ENCODE measurements around the gene GSC. TPM values are rescaled to one million over a fixed set of nuclear protein-coding genes. Genes with fewer than 3 reads are reported as not detected.

The GSC gene
- total RNA-seq, 1 donor from 2014 or later, result 1.7 TPM

DNA sequence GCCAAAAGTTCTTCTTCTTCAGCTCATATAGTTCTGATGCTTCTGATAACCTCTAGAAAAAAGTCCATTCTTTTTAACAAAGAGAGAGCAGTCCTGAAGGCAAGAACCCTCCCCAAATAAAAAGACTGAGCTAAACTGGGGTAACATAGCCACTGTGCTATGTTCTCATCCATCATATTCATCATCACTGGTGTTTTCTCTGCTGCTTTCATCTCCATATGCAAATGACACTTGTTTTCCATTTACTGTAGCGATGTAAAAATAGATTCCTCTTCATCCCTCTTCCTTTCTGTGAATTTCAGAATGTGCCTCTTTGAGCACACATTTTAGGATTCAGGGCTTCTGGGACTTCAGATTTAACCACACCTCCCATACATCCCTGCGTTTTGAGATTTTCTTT, 44.9 kb downstream of the GSC start:
- no peaks in the 10 kb centered on the region for H3K27me3 ChIP-seq
- H3K4me1 ChIP-seq, result no peaks in the 10 kb centered on the region
- DNase-seq (ENCODE audit: extremely low spot score in 2 of 2), result no peak
- TF ChIP-seq, protein P1, sequence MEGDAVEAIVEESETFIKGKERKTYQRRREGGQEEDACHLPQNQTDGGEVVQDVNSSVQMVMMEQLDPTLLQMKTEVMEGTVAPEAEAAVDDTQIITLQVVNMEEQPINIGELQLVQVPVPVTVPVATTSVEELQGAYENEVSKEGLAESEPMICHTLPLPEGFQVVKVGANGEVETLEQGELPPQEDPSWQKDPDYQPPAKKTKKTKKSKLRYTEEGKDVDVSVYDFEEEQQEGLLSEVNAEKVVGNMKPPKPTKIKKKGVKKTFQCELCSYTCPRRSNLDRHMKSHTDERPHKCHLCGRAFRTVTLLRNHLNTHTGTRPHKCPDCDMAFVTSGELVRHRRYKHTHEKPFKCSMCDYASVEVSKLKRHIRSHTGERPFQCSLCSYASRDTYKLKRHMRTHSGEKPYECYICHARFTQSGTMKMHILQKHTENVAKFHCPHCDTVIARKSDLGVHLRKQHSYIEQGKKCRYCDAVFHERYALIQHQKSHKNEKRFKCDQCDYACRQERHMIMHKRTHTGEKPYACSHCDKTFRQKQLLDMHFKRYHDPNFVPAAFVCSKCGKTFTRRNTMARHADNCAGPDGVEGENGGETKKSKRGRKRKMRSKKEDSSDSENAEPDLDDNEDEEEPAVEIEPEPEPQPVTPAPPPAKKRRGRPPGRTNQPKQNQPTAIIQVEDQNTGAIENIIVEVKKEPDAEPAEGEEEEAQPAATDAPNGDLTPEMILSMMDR (IDR thresholded peaks at IDR 0.05), result no peak
- TF ChIP-seq POLR2A (IDR thresholded peaks at IDR 0.05), result no peak
- TF ChIP-seq POLR2AphosphoS5 (IDR thresholded peaks at IDR 0.05; ENCODE audit: insufficient read depth in 1 of 2, low read depth in 1 of 2), result no peak
- H3K27ac ChIP-seq, result no peak overlapping the region
- no peak overlapping the region for H3K4me3 ChIP-seq
- H3K9me3 ChIP-seq, result no peaks in the 10 kb centered on the region
- intact Hi-C loops (cut with DNase I), result no loop called here
- no peaks in the 10 kb centered on the region for H3K36me3 ChIP-seq

DNA sequence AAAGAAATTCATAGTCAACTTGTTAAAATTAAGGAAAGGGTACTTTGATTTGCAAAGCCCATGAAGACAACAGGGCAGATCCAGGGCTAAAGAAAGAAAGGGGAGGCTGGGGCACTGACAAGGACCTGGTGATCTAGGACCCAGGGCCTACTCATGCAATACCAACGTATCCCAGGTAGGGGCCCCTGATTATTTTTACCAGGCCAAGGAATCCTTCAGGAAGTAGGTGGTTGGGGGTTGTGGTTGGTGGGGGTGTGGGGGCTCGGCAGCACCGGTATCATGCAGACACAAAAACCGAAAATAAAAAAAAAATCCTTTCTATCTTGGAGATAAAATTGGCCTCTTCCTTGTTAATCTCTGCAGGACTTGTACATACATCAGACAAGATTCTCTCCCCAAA, 47.5 kb downstream of the GSC start:
- TF ChIP-seq POLR2A (IDR thresholded peaks at IDR 0.05) (no peak), POLR2AphosphoS5 (IDR thresholded peaks at IDR 0.05; ENCODE audit: insufficient read depth in 1 of 2, low read depth in 1 of 2) (no peak)
- TF ChIP-seq, protein P1 (IDR thresholded peaks at IDR 0.05), result no peak
- Histone ChIP-seq H3K4me1 (no peaks in the 10 kb centered on the region), H3K27me3 (no peaks in the 10 kb centered on the region), H3K27ac (no peak overlapping the region), H3K36me3 (no peaks in the 10 kb centered on the region), H3K4me3 (no peak overlapping the region), H3K9me3 (no peaks in the 10 kb centered on the region)
- no peak for DNase-seq (ENCODE audit: extremely low spot score in 2 of 2)
- intact Hi-C loops (cut with DNase I), result no loop called here

Other genes starting within 250 kb of the GSC start
- gene SERPINA4, start 208.7 kb downstream of the GSC start, total RNA-seq, result not detected
- gene SERPINA5, start 188.7 kb downstream of the GSC start, total RNA-seq, result 3.7 TPM
- gene SERPINA3, start 157.7 kb downstream of the GSC start, total RNA-seq, result 328 TPM

Data from vagina (tissue), 2 donors.